ENCODE results near the gene CD44. TPM values are rescaled to one million over a fixed set of nuclear protein-coding genes. Genes with fewer than 3 reads are reported as not detected.

The CD44 gene
- polyA plus RNA-seq, 1 of the 3 experiments (the other 2 are of a cell fraction): 457 TPM

- TF ChIP-seq IRF3 (IDR thresholded peaks at IDR 0.05; ENCODE audit: low read depth, low read length) (no peak), TCF12 (IDR thresholded peaks at IDR 0.05) (no peak), NFIC (IDR thresholded peaks at IDR 0.05; ENCODE audit: borderline replicate concordance) (no peak)
Measured at GRCh38 chr11:35228328-35228725, 89.4 kb downstream of the CD44 start (continued).

- H3K4me1 ChIP-seq (ENCODE audit: control insufficient read depth in 1 of 2, insufficient read depth in 2 of 2, low read depth in 1 of 2, low read length in 1 of 2): no peaks in the 10 kb centered on the region
- H3K9me3 ChIP-seq: no peaks in the 10 kb centered on the region
- H3K9me2 ChIP-seq: no peaks in the 10 kb centered on the region
- H3K4me3 ChIP-seq (ENCODE audit: low read depth in 2 of 2, low read length in 1 of 2): no peak overlapping the region
- peaks cover 24 to 67% of the 10 kb centered on the region in 2 experiments for H3K36me3 ChIP-seq (replicated peaks in 1 of 2; ENCODE audit: control insufficient read depth in 1 of 2, insufficient read depth in 2 of 2, low read length in 1 of 2)
- POLR2A ChIA-PET: no interaction called here
- H3K9ac ChIP-seq: no peak overlapping the region
- H3K4me2 ChIP-seq: no peak overlapping the region
- no peaks in the 10 kb centered on the region for H3K27me3 ChIP-seq (ENCODE audit: insufficient read depth)
- H3F3A ChIP-seq (replicated peaks; ENCODE audit: insufficient read depth): peaks cover 83% of the 10 kb centered on the region
- CTCF ChIA-PET: interaction anchor here (0.9 to 1.6 kb wide), 2 partner anchors 75 to 162 kb away, joined by 3 to 4 read pairs; no protein-coding TSS in a partner anchor
- no peak overlapping the region for H2AFZ ChIP-seq (ENCODE audit: low read depth)
- no peak for DNase-seq
- TF ChIP-seq RFX5 (IDR thresholded peaks at IDR 0.05; ENCODE audit: low read length) (no peak), NRF1 (IDR thresholded peaks at IDR 0.05; ENCODE audit: low read depth, low read length) (no peak), TCF12 (IDR thresholded peaks at IDR 0.05) (no peak), POLR2AphosphoS5 (IDR thresholded peaks at IDR 0.05; ENCODE audit: low read depth, low read length) (no peak), RCOR1 (IDR thresholded peaks at IDR 0.05; ENCODE audit: low read length) (no peak), GABPA (IDR thresholded peaks at IDR 0.05; ENCODE audit: low read depth) (no peak)
- no peaks in the 10 kb centered on the region for H3K79me2 ChIP-seq (ENCODE audit: insufficient read depth)
- WGBS (ENCODE audit: low lambda C conversion rate): 100% methylated on average over 1 of the region's 1 CpG
- no peaks in the 10 kb centered on the region for H4K20me1 ChIP-seq (ENCODE audit: insufficient read depth)
- no peak overlapping the region for H3K27ac ChIP-seq (ENCODE audit: low read depth in 2 of 2, low read length in 1 of 2)
Measured at GRCh38 chr11:35230388-35230787, 91.4 kb downstream of the CD44 start.

GRCh38 chr11:35231076-35231860, 92.3 kb downstream of the CD44 start:
- TF ChIP-seq IRF3 (IDR thresholded peaks at IDR 0.05; ENCODE audit: low read depth, low read length) (no peak), FOSL2 (IDR thresholded peaks at IDR 0.05; ENCODE audit: borderline replicate concordance, low read depth) (no peak), MXI1 (IDR thresholded peaks at IDR 0.05; ENCODE audit: low read depth, low read length) (no peak), EP300 (IDR thresholded peaks at IDR 0.05; ENCODE audit: borderline replicate concordance in 1 of 2, low read depth in 1 of 2, low read length in 1 of 2) (no peak), RXRA (IDR thresholded peaks at IDR 0.05; ENCODE audit: borderline replicate concordance, low read depth) (no peak), REST (IDR thresholded peaks at IDR 0.05; ENCODE audit: low read depth, low read length) (no peak), USF1 (IDR thresholded peaks at IDR 0.05; ENCODE audit: borderline replicate concordance, low read depth) (no peak), JUND (IDR thresholded peaks at IDR 0.05) (no peak), CTCF (IDR thresholded peaks at IDR 0.05) (no peak)
- 95% methylated on average over 5 of the region's 5 CpGs for WGBS (ENCODE audit: low lambda C conversion rate)
- ChIA-PET CTCF (interaction anchor here (0.9 to 1.6 kb wide), 2 partner anchors 74 to 161 kb away, joined by 3 to 4 read pairs; no protein-coding TSS in a partner anchor), POLR2A (no interaction called here)
- Histone ChIP-seq H3K27ac (ENCODE audit: low read depth in 2 of 2, low read length in 1 of 2) (no peak overlapping the region), H3K4me1 (ENCODE audit: control insufficient read depth in 1 of 2, insufficient read depth in 2 of 2, low read depth in 1 of 2, low read length in 1 of 2) (no peaks in the 10 kb centered on the region), H3K9me2 (no peaks in the 10 kb centered on the region), H3K4me3 (ENCODE audit: low read depth in 2 of 2, low read length in 1 of 2) (no peak overlapping the region), H3K9ac (no peak overlapping the region), H2AFZ (ENCODE audit: low read depth) (no peak overlapping the region), H3K9me3 (no peaks in the 10 kb centered on the region), H3K36me3 (replicated peaks in 1 of 2; ENCODE audit: control insufficient read depth in 1 of 2, insufficient read depth in 2 of 2, low read length in 1 of 2) (peaks cover 24 to 58% of the 10 kb centered on the region in 2 experiments), H3K27me3 (ENCODE audit: insufficient read depth) (no peaks in the 10 kb centered on the region), H3K4me2 (no peak overlapping the region), H3F3A (replicated peaks; ENCODE audit: insufficient read depth) (peaks cover 80% of the 10 kb centered on the region), H4K20me1 (ENCODE audit: insufficient read depth) (no peaks in the 10 kb centered on the region), H3K79me2 (ENCODE audit: insufficient read depth) (no peaks in the 10 kb centered on the region)
- no peak for DNase-seq
